NCI-H128 (cell line): ENCODE data around the gene AUTS2.
"Not testable (repeated sequence)": the region's sequence is repeated elsewhere in the genome, so short reads cannot be mapped to it uniquely, and the experiment has no call there.

Source experiments
- DNase-seq: peaks from one replicate; lab custom pipeline; 2025; ENCODE audit not compliant: unreplicated experiment; lab: John Stamatoyannopoulos, UW

The AUTS2 gene

DNA sequence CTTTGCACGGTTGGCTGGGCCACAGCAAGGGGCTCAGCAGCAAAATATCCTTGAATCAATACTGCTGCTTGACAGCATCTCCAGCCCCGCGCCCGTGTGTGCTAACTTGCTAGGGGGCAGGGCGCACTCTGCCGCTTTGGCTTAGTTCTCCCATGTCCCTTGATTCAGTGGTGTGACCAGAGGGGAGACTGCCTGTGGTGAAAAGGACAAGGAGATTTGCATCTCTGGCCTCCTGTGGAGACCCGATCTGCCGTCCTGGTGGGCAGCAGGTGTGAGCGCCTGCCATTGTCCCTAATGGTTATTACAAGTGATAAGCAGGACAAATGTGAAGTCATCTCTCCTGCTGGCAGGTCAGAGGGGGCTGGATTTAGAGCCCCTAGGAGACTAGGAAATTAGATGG is 1033.4 kb downstream of the AUTS2 start:
- no peak for DNase-seq

DNA sequence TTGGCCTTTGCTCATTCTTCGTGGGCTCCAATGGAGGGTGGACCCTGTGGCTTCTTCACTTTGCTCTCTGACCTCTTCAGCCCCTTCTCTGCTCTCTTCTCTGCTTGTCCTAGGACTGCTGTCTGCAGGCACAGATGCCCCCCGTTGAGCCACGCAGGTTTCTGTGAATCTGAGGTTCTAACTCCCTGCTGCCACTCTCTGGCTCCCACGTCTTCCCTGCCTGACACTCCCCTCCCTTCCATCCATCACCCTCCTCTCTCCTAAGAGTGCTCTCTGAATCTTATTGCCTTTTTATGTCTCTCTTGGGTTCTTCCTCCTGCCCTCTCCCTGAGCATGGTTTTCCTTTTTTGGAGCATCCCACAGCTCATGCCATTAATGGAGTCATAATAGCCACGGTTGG is 1034.1 kb downstream of the AUTS2 start:
- no peak for DNase-seq

GRCh38 chr7:70634071-70634470 is 1035.8 kb downstream of the AUTS2 start:
- DNase-seq = no peak

GRCh38 chr7:70634610-70635068 is 1036.4 kb downstream of the AUTS2 start:
- DNase-seq = no peak

DNA sequence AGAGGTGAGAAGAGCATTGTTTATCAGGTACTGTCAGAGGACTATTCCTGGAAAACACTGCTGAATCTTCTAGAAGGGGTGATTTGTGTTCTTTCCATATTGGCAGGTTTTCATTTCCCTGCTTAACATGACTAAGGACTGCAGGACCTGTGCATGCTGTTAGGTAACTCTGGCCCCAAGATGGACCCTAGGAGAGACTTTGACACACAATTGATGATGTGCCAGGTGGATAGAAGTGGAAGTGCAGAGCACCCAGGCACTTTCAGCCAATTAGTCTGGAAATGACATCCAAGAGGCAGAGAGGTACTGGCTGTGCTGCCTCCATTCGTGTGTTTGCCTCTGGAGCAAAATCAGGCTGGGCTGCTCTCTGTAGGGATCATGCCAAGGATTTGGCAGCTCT is 1037.4 kb downstream of the AUTS2 start:
- DNase-seq = no peak

DNA sequence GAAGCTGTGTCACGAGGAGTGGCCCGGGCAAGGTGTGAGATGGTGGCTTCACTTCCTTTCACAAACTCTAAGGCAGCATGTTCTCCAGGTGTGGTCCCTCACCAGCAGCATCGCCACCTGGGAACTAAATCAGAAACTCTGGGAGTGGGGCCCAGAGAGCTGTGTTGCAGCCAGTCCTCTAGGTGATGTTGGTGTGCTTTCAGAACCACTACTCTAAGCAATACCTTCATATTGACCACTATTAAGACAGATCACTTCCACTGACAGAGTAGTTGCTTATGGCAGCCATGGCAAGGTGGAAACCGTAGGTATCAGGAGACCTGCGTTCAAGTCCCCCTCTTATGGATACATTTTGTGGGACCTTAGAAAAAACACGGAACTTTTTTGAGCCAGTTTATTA is 1037.9 kb downstream of the AUTS2 start:
- DNase-seq = no peak

- DNase-seq = no peak
These were observed 1039.5 kb downstream of the AUTS2 start for GRCh38 chr7:70637726-70638125.

GRCh38 chr7:70638158-70639107 is 1040.2 kb downstream of the AUTS2 start:
- DNase-seq = no peak

- no peak for DNase-seq
These were observed 1042.1 kb downstream of the AUTS2 start for GRCh38 chr7:70640266-70640833.

GRCh38 chr7:70641882-70642281 is 1043.6 kb downstream of the AUTS2 start:
- no peak for DNase-seq

DNA sequence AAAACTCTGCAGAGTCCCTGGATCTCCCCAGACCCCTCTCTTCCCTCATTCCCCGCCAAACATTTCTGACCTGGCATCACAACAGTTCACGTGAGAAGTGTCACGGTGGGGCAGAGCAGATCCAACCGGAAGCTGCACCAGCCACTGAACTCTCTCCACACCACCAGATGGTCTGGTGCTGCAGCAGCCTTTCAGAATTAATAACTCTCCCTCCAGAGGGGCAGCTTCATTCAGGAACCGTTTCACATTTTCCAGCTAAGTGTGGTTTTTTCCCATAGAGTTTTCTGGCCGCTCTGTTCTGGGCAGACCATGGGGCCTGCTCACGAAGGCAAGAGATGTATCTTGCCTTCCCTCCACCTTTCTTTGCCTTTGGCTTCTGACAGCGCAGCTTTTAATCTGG is 1047.0 kb downstream of the AUTS2 start:
- DNase-seq = no peak

GRCh38 chr7:70645876-70646351 is 1047.6 kb downstream of the AUTS2 start:
- no peak for DNase-seq

DNA sequence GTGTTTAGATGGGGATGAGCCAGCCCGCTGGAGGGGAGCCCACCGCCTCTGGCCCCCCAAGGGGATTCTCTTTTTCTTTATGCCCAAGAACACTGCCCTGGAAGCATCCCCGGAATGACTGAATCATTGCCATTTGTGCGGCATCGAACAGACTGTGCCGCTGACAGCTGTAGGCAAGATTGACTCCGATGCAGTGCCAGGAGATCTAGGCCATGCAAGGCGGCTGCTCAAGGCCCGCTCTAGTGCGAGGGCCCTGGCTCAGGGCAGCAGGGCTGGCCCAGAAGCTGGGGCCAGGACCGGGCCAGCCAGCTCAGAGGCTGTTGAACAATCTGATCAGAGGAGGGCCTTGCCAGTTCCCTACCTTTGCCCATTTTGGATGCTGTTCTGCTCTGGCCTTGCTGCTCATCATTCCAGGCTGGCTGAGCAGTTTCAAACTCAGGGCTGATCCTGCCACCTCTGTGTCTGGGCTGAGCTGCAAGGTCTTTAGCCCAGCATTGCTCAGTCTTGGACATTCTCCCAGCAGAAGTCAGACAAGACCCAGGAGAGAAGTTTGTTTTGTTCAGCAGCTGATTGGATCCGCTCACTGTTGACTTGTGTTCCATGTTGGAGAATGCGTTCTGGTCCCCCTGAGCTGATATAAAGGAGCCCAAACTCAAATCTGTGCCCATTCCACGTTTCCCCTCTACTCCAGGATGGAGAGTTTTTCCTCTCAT is 1048.4 kb downstream of the AUTS2 start:
- DNase-seq = no peak

DNA sequence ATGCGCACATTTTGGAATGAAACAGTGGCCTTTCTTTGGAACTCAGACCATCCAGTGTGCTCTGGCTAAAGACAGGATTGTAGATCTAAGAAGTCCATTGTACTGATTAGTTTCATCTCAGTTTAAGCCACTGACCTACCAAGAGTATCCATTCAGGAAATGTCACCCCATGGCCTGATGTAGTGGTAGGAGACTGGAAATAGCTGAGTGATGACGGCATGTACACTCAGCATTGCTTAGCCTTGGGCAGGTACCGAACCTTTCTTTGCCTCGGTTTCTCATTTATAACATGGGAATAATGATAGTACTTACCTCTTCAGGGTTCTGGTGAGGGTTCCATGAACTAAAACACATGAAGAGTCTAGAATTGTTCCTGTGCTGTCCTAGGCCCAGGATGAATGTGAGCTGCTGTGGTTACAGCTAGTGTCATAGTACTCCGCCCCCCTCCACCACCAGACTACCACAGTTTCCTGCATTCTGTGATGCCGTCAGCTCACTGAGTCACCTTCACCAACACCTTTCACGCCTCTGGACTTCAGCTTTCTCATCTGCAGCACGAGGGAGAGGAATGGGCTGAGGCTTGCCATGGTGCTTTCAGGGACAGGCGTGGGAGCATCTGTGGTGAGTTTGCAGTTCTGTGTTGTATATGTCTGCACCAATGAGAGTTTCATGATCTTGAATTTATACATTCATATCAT is 1049.7 kb downstream of the AUTS2 start:
- DNase-seq = no peak

- DNase-seq = not testable (repeated sequence)
These were observed 1050.2 kb downstream of the AUTS2 start for GRCh38 chr7:70648499-70648861.

DNA sequence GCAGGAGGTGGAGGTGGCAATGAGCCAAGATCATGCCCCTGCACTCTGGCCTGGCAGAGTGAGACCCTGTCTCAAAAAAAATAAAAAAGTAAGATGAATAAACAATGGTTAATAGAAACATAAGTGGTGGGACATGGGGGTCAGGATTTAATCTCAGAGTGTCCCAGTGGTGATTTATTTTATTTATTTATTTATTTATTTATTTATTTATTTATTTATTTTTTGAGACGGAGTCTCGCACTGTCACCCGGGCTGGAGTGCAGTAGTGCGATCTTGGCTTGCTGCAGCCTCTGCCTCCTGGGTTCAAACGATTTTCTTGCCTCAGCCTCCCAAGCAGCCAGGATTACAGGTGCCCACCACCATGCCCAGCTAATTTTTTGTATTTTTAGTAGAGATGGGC is 1051.0 kb downstream of the AUTS2 start:
- DNase-seq = no peak

DNA sequence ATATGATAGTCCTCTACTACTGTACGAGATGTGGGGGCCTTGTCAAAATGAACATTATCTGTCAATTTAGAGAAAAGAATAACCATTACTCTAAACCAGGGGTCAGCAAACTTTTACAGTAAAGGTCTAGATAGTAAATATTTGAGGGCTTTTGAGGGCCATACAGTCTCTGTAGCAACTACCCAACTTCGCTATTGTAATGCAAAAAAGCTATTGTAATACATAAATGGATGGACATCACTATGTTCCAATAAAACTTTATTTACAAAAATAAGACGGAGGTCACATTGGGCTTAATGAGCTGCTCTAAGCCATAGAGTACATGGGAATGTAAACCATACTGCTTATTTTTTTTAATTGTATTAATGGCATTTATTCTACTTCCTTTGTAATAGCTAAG is 1055.9 kb downstream of the AUTS2 start:
- no peak for DNase-seq

DNA sequence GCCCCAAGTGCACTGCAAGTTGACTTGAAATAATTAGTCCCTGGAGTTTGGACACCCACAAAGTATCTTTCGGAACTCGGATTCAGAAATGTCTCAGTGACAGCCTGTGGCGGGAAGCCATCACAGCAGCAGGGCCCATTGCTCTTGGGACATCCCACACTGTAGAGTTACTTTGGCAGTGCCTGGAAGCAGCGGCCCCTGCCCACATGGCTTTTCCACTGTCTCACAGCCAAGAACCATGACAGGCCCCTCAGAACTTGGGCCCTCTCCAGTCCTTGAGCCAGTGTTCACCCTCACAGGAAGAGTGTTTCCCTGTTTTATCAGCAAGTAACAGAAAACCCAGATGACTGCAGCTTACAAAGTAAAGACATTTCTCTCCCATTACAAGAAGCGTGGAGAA is 1056.7 kb downstream of the AUTS2 start:
- DNase-seq = no peak

DNA sequence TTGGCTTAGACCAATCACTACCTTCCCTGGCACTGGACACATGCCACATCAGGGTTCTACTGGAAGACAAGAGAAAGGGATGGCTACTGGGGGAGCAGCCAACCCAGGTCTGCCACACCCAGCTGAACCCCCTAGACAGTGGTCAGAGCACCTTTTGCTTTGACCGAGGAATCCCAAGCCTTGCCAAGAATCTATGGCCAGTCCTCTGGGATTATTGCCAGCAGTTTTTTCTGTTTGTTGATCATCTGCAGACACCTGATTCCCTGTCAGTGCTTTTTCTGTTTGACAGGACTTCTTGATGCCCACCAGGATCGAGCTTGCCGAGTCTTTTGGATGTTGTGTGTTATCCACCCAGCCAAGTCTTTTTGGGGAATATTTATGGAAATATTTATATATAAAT is 1057.4 kb downstream of the AUTS2 start:
- DNase-seq = no peak

- no peak for DNase-seq
These were observed 1059.3 kb downstream of the AUTS2 start for GRCh38 chr7:70657571-70657970.

- no peak for DNase-seq
These were observed 1059.8 kb downstream of the AUTS2 start for GRCh38 chr7:70657989-70658632.
